HepG2 (cell line): ENCODE results near the gene SFMBT1.

Source experiments
- DMAP1 ChIP-seq: IDR thresholded peaks from 2 replicates; pipeline ENCODE4 v1.6.1; 2016
- FOSL2 ChIP-seq: sonication (generic); formaldehyde crosslinking; IDR thresholded peaks from 2 replicates; pipeline ENCODE4 v1.4.0; 2020; ENCODE audit warnings: missing genetic modification reagents
- PAX8 ChIP-seq: sonication (generic); formaldehyde crosslinking; IDR thresholded peaks from 2 replicates; pipeline ENCODE4 v1.8.0; 2022; ENCODE audit warnings: mild to moderate bottlenecking, missing genetic modification reagents, borderline replicate concordance
- PHF21A ChIP-seq: sonication (generic); formaldehyde crosslinking; IDR thresholded peaks from 2 replicates; pipeline ENCODE4 v1.5.0; 2020; ENCODE audit warnings: mild to moderate bottlenecking, missing genetic modification reagents
- TP53 ChIP-seq: sonication (generic); formaldehyde crosslinking; conservative IDR thresholded peaks from 2 replicates; pipeline ENCODE4 v1.4.0; 2020; ENCODE audit warnings: missing genetic modification reagents
- TF ChIP-seq, protein P1 (sequence below): sonication (generic); formaldehyde crosslinking; IDR thresholded peaks from 2 replicates; pipeline ENCODE4 v1.5.0; 2020; ENCODE audit warnings: mild to moderate bottlenecking, missing genetic modification reagents, moderate library complexity
- TF ChIP-seq, protein P2 (sequence below): sonication (generic); formaldehyde crosslinking; IDR thresholded peaks from 2 replicates; pipeline ENCODE4 v1.8.0; 2023; ENCODE audit warnings: mild to moderate bottlenecking, missing genetic modification reagents

DNA sequence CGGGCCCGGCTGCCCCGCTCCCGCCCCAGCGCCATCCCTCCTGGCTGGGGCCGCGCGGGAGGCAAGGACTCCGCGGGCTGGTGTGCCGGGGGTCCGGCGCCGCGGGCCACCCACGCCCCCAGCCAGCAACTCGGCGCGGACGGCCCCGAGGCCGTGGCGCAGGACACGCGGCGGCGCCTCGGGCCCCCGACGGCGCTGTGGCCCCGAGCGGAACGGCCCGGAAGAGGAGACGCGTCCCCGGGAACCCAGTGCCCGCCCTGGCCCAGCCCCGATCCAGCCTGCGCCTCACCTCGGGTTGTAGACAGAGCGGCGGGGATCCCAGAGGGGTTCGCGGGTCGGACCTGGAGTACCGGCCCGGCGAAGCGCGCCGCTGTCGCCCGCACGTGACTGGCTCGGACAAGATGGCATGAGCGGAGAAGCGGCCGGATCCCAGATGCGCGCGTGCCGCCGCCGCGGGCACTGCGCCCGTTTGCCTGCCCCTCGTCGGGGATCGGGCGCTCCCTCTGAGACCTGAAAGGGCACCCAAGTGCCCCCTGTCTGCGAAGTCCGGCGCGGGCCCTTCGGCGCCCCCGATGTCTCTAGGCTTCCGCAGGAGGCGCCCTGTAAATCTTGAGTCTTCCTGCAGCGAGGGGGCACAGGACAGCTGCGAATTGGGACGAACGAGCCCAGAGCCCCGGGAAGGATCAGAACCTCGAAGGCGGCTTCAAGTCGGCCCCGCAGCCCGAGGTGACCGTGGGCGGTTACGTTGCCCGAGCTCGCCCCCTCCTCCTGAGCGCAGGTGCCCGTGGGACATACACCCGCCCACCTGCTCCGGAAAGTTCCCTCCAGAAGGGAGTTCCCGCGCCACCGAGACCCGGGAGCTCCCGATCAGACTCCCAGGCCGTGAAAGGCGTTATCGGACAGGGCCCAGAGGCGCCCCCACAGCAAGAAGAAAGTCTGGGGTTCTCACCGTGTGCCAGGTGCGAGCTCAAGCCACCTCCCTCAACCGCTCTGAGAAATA, 598 bp upstream of the SFMBT1 start:
- TF ChIP-seq PAX8 (CRISPR knock-in tag) (no peak), TP53 (no peak), DMAP1 (CRISPR knock-in tag) (no peak), FOSL2 (CRISPR knock-in tag) (no peak), PHF21A (CRISPR knock-in tag) (no peak)
- TF ChIP-seq, protein P1, sequence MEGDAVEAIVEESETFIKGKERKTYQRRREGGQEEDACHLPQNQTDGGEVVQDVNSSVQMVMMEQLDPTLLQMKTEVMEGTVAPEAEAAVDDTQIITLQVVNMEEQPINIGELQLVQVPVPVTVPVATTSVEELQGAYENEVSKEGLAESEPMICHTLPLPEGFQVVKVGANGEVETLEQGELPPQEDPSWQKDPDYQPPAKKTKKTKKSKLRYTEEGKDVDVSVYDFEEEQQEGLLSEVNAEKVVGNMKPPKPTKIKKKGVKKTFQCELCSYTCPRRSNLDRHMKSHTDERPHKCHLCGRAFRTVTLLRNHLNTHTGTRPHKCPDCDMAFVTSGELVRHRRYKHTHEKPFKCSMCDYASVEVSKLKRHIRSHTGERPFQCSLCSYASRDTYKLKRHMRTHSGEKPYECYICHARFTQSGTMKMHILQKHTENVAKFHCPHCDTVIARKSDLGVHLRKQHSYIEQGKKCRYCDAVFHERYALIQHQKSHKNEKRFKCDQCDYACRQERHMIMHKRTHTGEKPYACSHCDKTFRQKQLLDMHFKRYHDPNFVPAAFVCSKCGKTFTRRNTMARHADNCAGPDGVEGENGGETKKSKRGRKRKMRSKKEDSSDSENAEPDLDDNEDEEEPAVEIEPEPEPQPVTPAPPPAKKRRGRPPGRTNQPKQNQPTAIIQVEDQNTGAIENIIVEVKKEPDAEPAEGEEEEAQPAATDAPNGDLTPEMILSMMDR: no peak
- TF ChIP-seq, protein P2, sequence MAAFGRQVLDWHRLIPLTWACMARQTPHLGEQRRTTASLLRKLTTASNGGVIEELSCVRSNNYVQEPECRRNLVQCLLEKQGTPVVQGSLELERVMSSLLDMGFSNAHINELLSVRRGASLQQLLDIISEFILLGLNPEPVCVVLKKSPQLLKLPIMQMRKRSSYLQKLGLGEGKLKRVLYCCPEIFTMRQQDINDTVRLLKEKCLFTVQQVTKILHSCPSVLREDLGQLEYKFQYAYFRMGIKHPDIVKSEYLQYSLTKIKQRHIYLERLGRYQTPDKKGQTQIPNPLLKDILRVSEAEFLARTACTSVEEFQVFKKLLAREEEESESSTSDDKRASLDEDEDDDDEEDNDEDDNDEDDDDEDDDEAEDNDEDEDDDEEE (CRISPR knock-in tag): no peak
